Endothelial cell of umbilical vein (primary cell): Measurements from ENCODE around the gene GFER. TPM values are rescaled to one million over a fixed set of nuclear protein-coding genes. Genes with fewer than 3 reads are reported as not detected.

Source experiments
- BruUV-seq: library from RNA; stranded (reverse); fragments of 400-500 nt; replicated peaks from 2 replicates; lab custom pipeline; 2021; lab: Mats Ljungman, UMichigan
- CTCF ChIA-PET: fragments of 300-600, 350-600 bp; sonication (Branson Sonifier 250); formaldehyde crosslinking; loops from one replicate; lab custom pipeline; 2021; ENCODE audit warnings: antibody characterized with exemption, inconsistent platforms; lab: Charles Lee
- POLR2A ChIA-PET: fragments of 300-600, 350-600 bp; sonication (Branson Sonifier 250); formaldehyde crosslinking; loops from one replicate; lab custom pipeline; 2021; ENCODE audit warnings: antibody characterized with exemption, inconsistent platforms; lab: Charles Lee
- DNase-seq: peaks from one replicate; pipeline ENCODE4 v3.0.0-alpha.2; 2011; ENCODE audit warnings: low read depth, low spot score
- FAIRE-seq: peaks from 2 replicates; lab custom pipeline; 2011; peaks lifted over from hg19 to GRCh38; lab: Jason Lieb, UNC
- H2AFZ ChIP-seq: 2 replicates; pipeline ENCODE4 v1.6.0; 2012; ENCODE audit warnings: low read depth, low read length, control low read depth, inconsistent platforms
- H3K27ac ChIP-seq: 2 replicates; pipeline ENCODE4 v1.5.1; 2011; ENCODE audit warnings: low read depth, mild to moderate bottlenecking, control low read depth, low read length, moderate library complexity; ENCODE audit not compliant: insufficient read depth
- H3K27me3 ChIP-seq, 2 experiments: 2 replicates each; pipeline versions ENCODE4 v1.6.0 to v1.6.1; 2011; ENCODE audit warnings: low read length in 2 of 2, mixed read lengths in 1 of 2; ENCODE audit not compliant: control insufficient read depth in 2 of 2, insufficient read depth in 2 of 2
- H3K36me3 ChIP-seq, 2 experiments: 2 replicates in 1 of 2; 3 replicates in 1 of 2; pipeline ENCODE4 v1.5.1; 2011; ENCODE audit warnings: low read length in 2 of 2, mild to moderate bottlenecking in 1 of 2, moderate library complexity in 1 of 2; ENCODE audit not compliant: control insufficient read depth in 2 of 2, insufficient read depth in 2 of 2; ENCODE audit errors: extremely low read depth in 1 of 2
- H3K4me1 ChIP-seq: 3 replicates; pipeline ENCODE4 v1.5.1; 2011; ENCODE audit warnings: mild to moderate bottlenecking, low read length; ENCODE audit not compliant: control insufficient read depth, insufficient read depth; ENCODE audit errors: extremely low read depth
- H3K4me2 ChIP-seq: 2 replicates; pipeline ENCODE4 v1.6.1; 2011; ENCODE audit warnings: low read length, control low read depth, mixed read lengths; ENCODE audit not compliant: insufficient read depth
- H3K4me3 ChIP-seq, 3 experiments: fragments of 200-600 bp in 1 of 3; sonication (generic), shearing (Covaris generic) in 1 of 3; replicated peaks in 1 of 3; 2 replicates each; pipeline ENCODE4 v1.5.1; 2011 to 2016; ENCODE audit warnings: control low read depth in 3 of 3, low read length in 3 of 3, mild to moderate bottlenecking in 2 of 3, inconsistent platforms in 1 of 3, low read depth in 1 of 3, moderate library complexity in 1 of 3; ENCODE audit not compliant: insufficient read depth in 1 of 3
- H3K79me2 ChIP-seq: 2 replicates; pipeline ENCODE4 v1.6.0; 2012; ENCODE audit warnings: low read length, inconsistent platforms; ENCODE audit not compliant: control insufficient read depth, insufficient read depth
- H3K9ac ChIP-seq: replicated peaks from 2 replicates; pipeline ENCODE3; 2011; ENCODE audit warnings: low read length, control low read depth; ENCODE audit not compliant: insufficient read depth; ENCODE audit errors: extremely low read depth
- H3K9me1 ChIP-seq: replicated peaks from 3 replicates; pipeline ENCODE4 v1.6.0; 2011; ENCODE audit warnings: mild to moderate bottlenecking, low read length; ENCODE audit not compliant: control insufficient read depth, insufficient read depth; ENCODE audit errors: extremely low read depth
- H3K9me3 ChIP-seq: replicated peaks from 2 replicates; pipeline ENCODE4 v1.5.1; 2012; ENCODE audit warnings: low read length, inconsistent platforms; ENCODE audit not compliant: control insufficient read depth, insufficient read depth
- H4K20me1 ChIP-seq: replicated peaks from 2 replicates; pipeline ENCODE3; 2011; ENCODE audit warnings: mild to moderate bottlenecking, low read length; ENCODE audit not compliant: control insufficient read depth, insufficient read depth; ENCODE audit errors: extremely low read depth
- EZH2 ChIP-seq: IDR thresholded peaks from 2 replicates; pipeline ENCODE4 v1.6.1; 2012; ENCODE audit warnings: borderline replicate concordance, low read depth, mild to moderate bottlenecking, moderate library complexity, low read length, inconsistent platforms; ENCODE audit not compliant: severe bottlenecking
- FOS ChIP-seq: IDR thresholded peaks from 2 replicates; pipeline ENCODE4 v1.6.1; 2011; ENCODE audit warnings: mild to moderate bottlenecking, low read length, moderate library complexity, borderline replicate concordance; ENCODE audit not compliant: insufficient read depth
- GATA2 ChIP-seq: IDR thresholded peaks from 2 replicates; pipeline ENCODE4 v1.7.0; 2011; ENCODE audit warnings: low read depth, mild to moderate bottlenecking, moderate library complexity, mixed read lengths, low read length; ENCODE audit not compliant: insufficient read length, insufficient read depth
- JUN ChIP-seq: IDR thresholded peaks from 2 replicates; pipeline ENCODE4 v1.6.1; 2011; ENCODE audit warnings: borderline replicate concordance, low read depth; ENCODE audit not compliant: insufficient read length, insufficient read depth
- MYC ChIP-seq: IDR thresholded peaks from one replicate; pipeline ENCODE4 v1.6.1; 2011; ENCODE audit warnings: mild to moderate bottlenecking, low read depth, low read length
- POLR2A ChIP-seq: IDR thresholded peaks from 2 replicates; pipeline ENCODE4 v1.6.1; 2012; ENCODE audit warnings: low read depth, mild to moderate bottlenecking, control low read depth, low read length
- POLR2AphosphoS5 ChIP-seq: IDR thresholded peaks from 2 replicates; pipeline ENCODE4 v1.6.1; 2012; ENCODE audit warnings: low read depth, mild to moderate bottlenecking, control low read depth, low read length, moderate library complexity; ENCODE audit not compliant: insufficient read depth
- dilution Hi-C: fragments of 300-500 bp; cut with MboI; formaldehyde crosslinking; loops from one replicate; pipeline ENCODE4 v1.15.0; 2019; ENCODE audit warnings: low sequenced_read_pairs; ENCODE audit not compliant: extremely low pct_ligation_motif_present
- intact Hi-C: fragments of 100-400 bp; cut with micrococcal nuclease; formaldehyde crosslinking; loops from one replicate; pipeline ENCODE4 v1.10.0; 2022
- polyA plus RNA-seq, 4 experiments: library from polyadenylated mRNA; depleted of rRNA in 3 of 4; stranded (reverse) in 3 of 4; unstranded in 1 of 4; fragments of >200 nt; gene quantifications; 2 replicates each; pipeline versions ENCODE4 v1.2.1 to v1.2.3, GENCODE V29; 2011 to 2012; ENCODE audit warnings: missing spikeins in 1 of 4
- total RNA-seq: library from RNA; stranded (reverse); gene quantifications from 2 replicates; pipeline ENCODE4 v1.2.3, GENCODE V29; 2021
- TF ChIP-seq, protein P1 (sequence below), 2 donors: IDR thresholded peaks; 1 replicate in 1 of 2; 2 replicates in 1 of 2; pipeline ENCODE4 v1.5.1; 2011; ENCODE audit warnings: low read length in 2 of 2, mild to moderate bottlenecking in 2 of 2, moderate library complexity in 2 of 2, control low read depth in 1 of 2, inconsistent platforms in 1 of 2, low read depth in 1 of 2; ENCODE audit not compliant: insufficient read depth in 1 of 2; ENCODE audit errors: extremely low read depth in 1 of 2
- TF ChIP-seq, protein P2 (sequence below): IDR thresholded peaks from 2 replicates; pipeline ENCODE4 v1.6.1; 2011; ENCODE audit not compliant: insufficient read depth, insufficient read length

Gene GFER
- total and polyA plus RNA-seq, 2 donors (not counting 3 experiments of a cell fraction or from before 2014, with no cell fraction given) = 13.7 to 29.9 TPM

DNA sequence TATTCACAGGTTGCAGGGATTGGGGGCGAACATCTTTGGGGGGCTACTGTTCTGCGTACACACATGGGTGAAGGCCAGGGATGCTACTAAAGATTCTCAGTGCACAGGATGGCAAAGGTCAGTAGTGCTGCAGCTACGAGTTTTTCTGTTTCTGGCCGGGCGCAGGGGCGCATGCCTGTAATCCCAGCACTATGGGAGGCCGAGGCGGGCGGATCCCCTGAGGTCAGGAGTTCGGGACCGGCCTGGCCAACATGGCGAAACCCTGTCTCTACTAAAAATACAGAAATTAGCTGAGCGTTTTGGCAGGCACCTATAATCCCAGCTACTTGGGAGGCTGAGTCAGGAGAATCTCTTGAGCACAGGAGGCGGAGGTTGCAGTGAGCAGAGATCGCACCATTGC lies 29.5 kb downstream of the GFER start:
- DNase-seq = no peak
- H3K4me1 ChIP-seq = peaks cover 8% of the 10 kb centered on the region
- no peaks in the 10 kb centered on the region for H3K36me3 ChIP-seq
- intact Hi-C loops = no loop called here
- no peaks in the 10 kb centered on the region for H3K27me3 ChIP-seq
- ChIA-PET POLR2A (no interaction called here), CTCF (interaction anchor here (1.1 to 2.3 kb wide), 2 partner anchors 9 to 127 kb away, joined by 3 to 12 read pairs; no protein-coding TSS in a partner anchor)
- H3K79me2 ChIP-seq = peaks cover 12% of the 10 kb centered on the region
- no peak overlapping the region for H2AFZ ChIP-seq
- no peak overlapping the region for H3K4me3 ChIP-seq
- H4K20me1 ChIP-seq = no peaks in the 10 kb centered on the region
- dilution Hi-C loops = no loop called here
- H3K9me1 ChIP-seq = no peaks in the 10 kb centered on the region
- no peak overlapping the region for H3K27ac ChIP-seq
- no peak overlapping the region for H3K4me2 ChIP-seq
- no peaks in the 10 kb centered on the region for H3K9me3 ChIP-seq
- no peak overlapping the region for H3K9ac ChIP-seq
- BruUV-seq = no TSS peak
- TF ChIP-seq POLR2A (no peak), FOS (no peak), JUN (no peak), MYC (no peak), EZH2 (no peak), POLR2AphosphoS5 (no peak), GATA2 (no peak)
- TF ChIP-seq, protein P1, sequence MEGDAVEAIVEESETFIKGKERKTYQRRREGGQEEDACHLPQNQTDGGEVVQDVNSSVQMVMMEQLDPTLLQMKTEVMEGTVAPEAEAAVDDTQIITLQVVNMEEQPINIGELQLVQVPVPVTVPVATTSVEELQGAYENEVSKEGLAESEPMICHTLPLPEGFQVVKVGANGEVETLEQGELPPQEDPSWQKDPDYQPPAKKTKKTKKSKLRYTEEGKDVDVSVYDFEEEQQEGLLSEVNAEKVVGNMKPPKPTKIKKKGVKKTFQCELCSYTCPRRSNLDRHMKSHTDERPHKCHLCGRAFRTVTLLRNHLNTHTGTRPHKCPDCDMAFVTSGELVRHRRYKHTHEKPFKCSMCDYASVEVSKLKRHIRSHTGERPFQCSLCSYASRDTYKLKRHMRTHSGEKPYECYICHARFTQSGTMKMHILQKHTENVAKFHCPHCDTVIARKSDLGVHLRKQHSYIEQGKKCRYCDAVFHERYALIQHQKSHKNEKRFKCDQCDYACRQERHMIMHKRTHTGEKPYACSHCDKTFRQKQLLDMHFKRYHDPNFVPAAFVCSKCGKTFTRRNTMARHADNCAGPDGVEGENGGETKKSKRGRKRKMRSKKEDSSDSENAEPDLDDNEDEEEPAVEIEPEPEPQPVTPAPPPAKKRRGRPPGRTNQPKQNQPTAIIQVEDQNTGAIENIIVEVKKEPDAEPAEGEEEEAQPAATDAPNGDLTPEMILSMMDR (IDR thresholded peaks at IDR 0.05; ENCODE audit: extremely low read depth in 1 of 2, insufficient read depth in 1 of 2, low read depth in 1 of 2, low read length in 2 of 2) = no peak
- TF ChIP-seq, protein P2, sequence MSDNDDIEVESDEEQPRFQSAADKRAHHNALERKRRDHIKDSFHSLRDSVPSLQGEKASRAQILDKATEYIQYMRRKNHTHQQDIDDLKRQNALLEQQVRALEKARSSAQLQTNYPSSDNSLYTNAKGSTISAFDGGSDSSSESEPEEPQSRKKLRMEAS = no peak
- FAIRE-seq = no peak
